GM13976 (cell line): ENCODE measurements around the gene MTUS2.

Experiments used
- DNase-seq: peaks from one replicate; pipeline ENCODE4 v3.0.0; 2012; ENCODE audit warnings: low spot score
- CTCF ChIP-seq: IDR thresholded peaks from 2 replicates; pipeline ENCODE4 v1.5.1; 2012; ENCODE audit warnings: borderline replicate concordance, mild to moderate bottlenecking; ENCODE audit not compliant: insufficient read depth; ENCODE audit errors: extremely low read depth, missing control alignments, control extremely low read depth
- in situ Hi-C: fragments of 300-500 bp; cut with MboI; formaldehyde crosslinking; loops from one replicate; pipeline ENCODE4 v1.12.0; 2022; ENCODE audit warnings: low sequenced_read_pairs, mixed read lengths, inconsistent platforms; ENCODE audit not compliant: unreplicated experiment

The MTUS2 gene

GRCh38 chr13:28820099-28821051 is at the start of gene MTUS2:
MTUS2 (plus strand) TSS chr13:28820339.
- in situ Hi-C loops: no loop called here
- TF ChIP-seq CTCF: no peak

GRCh38 chr13:28778308-28779215 is 41.6 kb upstream of the MTUS2 start:
- TF ChIP-seq CTCF: no peak
- in situ Hi-C loops: loop anchor here (25.0 kb wide), 1 partner anchor 691 kb away; no protein-coding TSS in a partner anchor
- no peak for DNase-seq

More at GRCh38 chr13:28820099-28821051, at the start of gene MTUS2:
- DNase-seq: peak; percentile 57

- TF ChIP-seq CTCF: no peak
- no peak for DNase-seq
- in situ Hi-C loops: loop anchor here (10.0 to 25.0 kb wide), 3 partner anchors 108 to 706 kb away; no protein-coding TSS in a partner anchor
These were observed 27.1 kb upstream of the MTUS2 start for GRCh38 chr13:28792992-28793391.

- no peak for TF ChIP-seq CTCF
- in situ Hi-C loops: loop anchor here (10.0 to 25.0 kb wide), 3 partner anchors 110 to 707 kb away; no protein-coding TSS in a partner anchor
- DNase-seq: no peak
These were observed 25.7 kb upstream of the MTUS2 start for GRCh38 chr13:28794396-28794795.

- in situ Hi-C loops: loop anchor here (10.0 to 25.0 kb wide), 3 partner anchors 112 to 710 kb away; no protein-coding TSS in a partner anchor
These were observed 23.2 kb upstream of the MTUS2 start for GRCh38 chr13:28796938-28797257.

More at GRCh38 chr13:28796938-28797257, 23.2 kb upstream of the MTUS2 start:
- TF ChIP-seq CTCF: no peak
- DNase-seq: no peak
